Heart left ventricle (tissue), 16 donors: ENCODE data around the gene PTGES3L. TPM values are rescaled to one million over a fixed set of nuclear protein-coding genes. Genes with fewer than 3 reads are reported as not detected.
"Not testable (repeated sequence)": the region's sequence is repeated elsewhere in the genome, so short reads cannot be mapped to it uniquely, and the experiment has no call there.

ENCODE experiments used
- ATAC-seq, 4 donors: fragments of 200-7000 bp; cut with Tn5 transposase; one replicate each; pipeline ENCODE4 v1.9.1; 2020 to 2022; ENCODE audit warnings: moderate library complexity in 4 of 4, mild to moderate bottlenecking in 3 of 4, moderate number of reproducible peaks in 1 of 4
- DNase-seq, 5 donors: peaks; one replicate each; pipeline ENCODE4 v3.0.0-alpha.2; 2020
- H3K27ac ChIP-seq, 12 donors: fragments of 200-600 bp; sonication (generic) in 4 of 12; one replicate each; pipeline versions ENCODE4 v1.5.0 to v1.8.0; 2016 to 2022; ENCODE audit warnings: mild to moderate bottlenecking in 2 of 12
- H3K27me3 ChIP-seq, 9 donors: fragments of 200-600 bp; sonication (generic) in 2 of 9; one replicate each; pipeline versions ENCODE4 v1.5.1 to v1.8.0; 2016 to 2022; ENCODE audit warnings: mild to moderate bottlenecking in 3 of 9
- H3K36me3 ChIP-seq, 9 donors: fragments of 200-600 bp; sonication (generic) in 2 of 9; one replicate each; pipeline versions ENCODE4 v1.5.0 to v1.8.0; 2018 to 2022; ENCODE audit warnings: mild to moderate bottlenecking in 2 of 9
- H3K4me1 ChIP-seq, 12 donors: fragments of 200-600 bp; sonication (generic) in 4 of 12; one replicate each; pipeline versions ENCODE4 v1.5.0 to v1.8.0; 2016 to 2022; ENCODE audit warnings: mild to moderate bottlenecking in 3 of 12
- H3K4me3 ChIP-seq, 12 donors: fragments of 200-600 bp; sonication (generic) in 4 of 12; one replicate each; pipeline versions ENCODE4 v1.5.0 to v1.8.0; 2017 to 2022; ENCODE audit warnings: mild to moderate bottlenecking in 9 of 12, moderate library complexity in 4 of 12
- H3K9me3 ChIP-seq, 12 donors: fragments of 200-600 bp; sonication (generic) in 4 of 12; one replicate each; pipeline versions ENCODE4 v1.5.0 to v1.8.0; 2016 to 2022; ENCODE audit warnings: mild to moderate bottlenecking in 1 of 12
- CTCF ChIP-seq, 12 donors: fragments of 200-600 bp; sonication (generic) in 4 of 12; IDR thresholded peaks; one replicate each; pipeline versions ENCODE4 v1.5.0 to v1.8.0; 2018 to 2022; ENCODE audit warnings: antibody characterized with exemption in 12 of 12, mild to moderate bottlenecking in 5 of 12
- POLR2A ChIP-seq, 2 donors: fragments of 450-650 bp; IDR thresholded peaks; one replicate each; pipeline ENCODE4 v1.6.1; 2017; ENCODE audit warnings: antibody characterized with exemption in 2 of 2, mild to moderate bottlenecking in 2 of 2, moderate library complexity in 2 of 2
- WGBS, 4 donors: extraction: QIAGEN DNeasy Blood & Tissue Kit in 2 of 4; methylation state at CpG; one replicate each; pipeline versions ENCODE4 v1.1.5 to v1.1.7; 2013 to 2018; 5-methylcytosine and 5-hydroxymethylcytosine counted together
- intact Hi-C, 10 donors: fragments of 100-400 bp; cut with DNase I; formaldehyde crosslinking; loops; one replicate each; pipeline versions ENCODE4 v1.11.1 to v1.14.2; 2022
- polyA plus RNA-seq, 2 donors: library from polyadenylated mRNA; stranded (reverse); fragments of 200-250 nt; gene quantifications; one replicate each; pipeline ENCODE4 v1.2.3, GENCODE V29; 2013
- total RNA-seq, 9 donors: library from RNA; depleted of rRNA in 2 of 9; stranded (reverse); fragments of >200 nt in 2 of 9; fragmentation: NEBNext Ultra II Directional in 3 of 9; extraction: Animal tissue kit (Norgen Biotek cat#: 25700) in 3 of 9; gene quantifications; one replicate each; pipeline versions ENCODE4 v1.1.0 to v1.2.4, GENCODE V29; 2016 to 2023
- donor health status: ischemic (EF 13 %, LVEDD 7.1; RV severe dilation, severe dysfunction).
- donor health status: healthy with polysubstance abuse.
- donor health status: DM: no; HTN: yes; CAD: no.
- donor health status: DM: no; HTN: no; CAD: no.
- donor health status: ischemic (EF 25% LVEDD 6.9; RV normal size, moderate dysfunction).
- donor health status: ischemic (EF 25% LVEDD 5.7; RV mildly dilated, moderate dysfunction).
- donor health status: healthy.
- donor health status: DM: yes; HTN: yes; CAD: no.
- donor health status: ischemic (EF 35%, LVEDD 5.7; RV mildly dilated, moderate dysfunction).
- donor health status: nonischemic (EF 11% LVEDD 7.7; RV severe dilation, severe dysfunction).
- donor health status: DM: yes; HTN: yes; CAD: no.
- donor health status: PGD.
- donor health status: ischemic (EF 29% LVEDD 5.4; RV normal size, mild dysfunction).
- donor health status: nonischemic (EF 23%, LVEDD 6.1; RV moderate dilation, normal function).

Gene PTGES3L
- total and polyA plus RNA-seq, 11 donors, result 24.6 to 58.0 (median 41.5) TPM

- DNase-seq, result peak; percentile 97 to 99 (median 98)
- intact Hi-C loops, result loop anchor here in 2 of 10 donors (1.0 to 10.0 kb wide), 4 partner anchors 18 to 413 kb away; partner anchors contain the start of genes PTGES3L (in 2 of the 2), RUNDC1 (in 2 of the 2) and AARSD1 (in 1 of the 2)
- H3K27ac ChIP-seq, result peak within 1 kb of the TSS; percentile 26 to 97 (median 87)
Observed at GRCh38 chr17:42997984-42998938, 18.4 kb upstream of the PTGES3L start, which contains the start of gene RPL27. Gene RPL27 (plus strand): TSS chr17:42998419. CDS start chr17:42998751, 332 bp downstream.

DNA sequence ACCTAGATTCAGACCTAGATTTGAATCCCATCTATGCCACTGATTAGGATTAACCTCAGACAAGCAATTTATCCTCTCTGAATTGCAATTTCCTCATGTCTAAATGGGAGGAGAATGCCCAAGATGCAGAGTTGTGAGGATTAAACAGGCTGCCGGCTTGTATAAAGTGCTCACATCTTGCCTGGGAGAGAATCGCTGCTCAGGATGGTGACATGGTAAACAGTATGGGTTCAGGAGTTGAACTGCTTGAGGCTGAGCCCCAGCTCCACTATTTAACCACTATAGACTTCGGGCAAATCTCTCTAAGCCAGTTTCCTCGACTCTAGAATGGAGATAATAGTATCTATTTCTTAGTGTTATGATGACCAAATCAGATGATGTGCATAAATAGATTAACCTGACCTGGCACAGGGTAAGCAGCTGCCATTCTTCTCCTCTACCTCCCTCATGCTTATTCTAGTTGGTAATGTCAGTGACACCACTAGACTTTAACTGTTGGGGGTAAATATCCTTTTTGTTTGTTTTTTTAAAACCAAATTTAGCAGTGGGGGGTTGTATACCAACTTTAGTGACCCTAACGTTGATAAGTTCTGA is 17.6 kb upstream of the PTGES3L start:
- TF ChIP-seq POLR2A (IDR thresholded peaks at IDR 0.05), result no peak

More at GRCh38 chr17:42997984-42998938, 18.4 kb upstream of the PTGES3L start, which contains the start of gene RPL27:
- H3K4me3 ChIP-seq, result peak within 1 kb of the TSS; percentile 50 to 94 (median 77)
- H3K9me3 ChIP-seq, result no peaks in the 10 kb centered on the region
- peaks cover 7 to 40% (median 16%) of the 10 kb centered on the region in 12 donors for H3K4me1 ChIP-seq
- H3K36me3 ChIP-seq, result peaks cover 0 to 54% (median 42%) of the 10 kb centered on the region in 9 donors
- peak in 1 of 2 donors; percentile 89 for TF ChIP-seq POLR2A (IDR thresholded peaks at IDR 0.05)
- peak; percentile 79 to 98 (median 89) for TF ChIP-seq CTCF (IDR thresholded peaks at IDR 0.05)
- 0 to 1% (median 0%) methylated on average over 23 to 49 of the region's 49 CpGs for WGBS, 4 donors
- peak; percentile 97 to 99 (median 98) for ATAC-seq
- no peaks in the 10 kb centered on the region for H3K27me3 ChIP-seq

DNA sequence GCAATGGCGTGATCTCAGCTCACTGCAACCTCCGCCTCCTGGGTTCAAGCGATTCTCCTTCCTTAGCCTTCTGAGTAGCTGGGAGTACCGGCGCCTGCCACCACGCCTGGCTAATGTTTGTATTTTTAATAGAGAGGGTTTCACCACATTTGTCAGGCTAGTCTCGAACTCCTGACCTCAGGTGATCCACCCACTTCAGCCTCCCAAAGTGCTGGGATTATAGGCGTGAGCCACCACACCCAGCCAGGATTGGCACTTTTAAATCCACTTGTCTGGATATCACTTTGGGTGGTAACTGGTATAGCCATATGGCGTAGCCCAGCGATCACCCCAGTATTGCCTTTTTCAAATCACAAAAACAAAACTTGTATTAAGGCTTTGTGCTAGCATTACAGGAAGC is 14.0 kb upstream of the PTGES3L start:
- not testable (repeated sequence) for H3K4me1 ChIP-seq, H3K27ac ChIP-seq, ATAC-seq, H3K4me3 ChIP-seq, H3K27me3 ChIP-seq, DNase-seq, H3K9me3 ChIP-seq
- WGBS, 4 donors, result 82 to 87% (median 85%) methylated on average over 10 of the region's 10 CpGs
- H3K36me3 ChIP-seq, result peaks cover 0 to 60% (median 48%) of the 10 kb centered on the region in 9 donors
- intact Hi-C loops, result loop anchor here in 1 of 10 donors (10.0 kb wide), 2 partner anchors 59 to 409 kb away; no protein-coding TSS in a partner anchor

More for the DNA sequence above, 17.6 kb upstream of the PTGES3L start:
- H3K27me3 ChIP-seq, result no peaks in the 10 kb centered on the region
- peak in 1 of 4 donors; percentile 1 for ATAC-seq
- intact Hi-C loops, result loop anchor here in 1 of 10 donors (10.0 kb wide), 2 partner anchors 63 to 413 kb away; no protein-coding TSS in a partner anchor
- peaks cover 7 to 40% (median 16%) of the 10 kb centered on the region in 12 donors for H3K4me1 ChIP-seq
- WGBS, 4 donors, result 16 to 29% (median 23%) methylated on average over 5 of the region's 5 CpGs
- peak overlapping the region in 11 of 12 donors; percentile 22 to 92 (median 82) for H3K27ac ChIP-seq
- DNase-seq, result no peak
- H3K36me3 ChIP-seq, result peaks cover 0 to 54% (median 42%) of the 10 kb centered on the region in 9 donors
- no peaks in the 10 kb centered on the region for H3K9me3 ChIP-seq
- peak overlapping the region in 10 of 12 donors; percentile 1 to 94 (median 78) for H3K4me3 ChIP-seq

- 84 to 93% (median 87%) methylated on average over 5 of the region's 5 CpGs for WGBS, 4 donors
- no peak for ATAC-seq
- H3K27me3 ChIP-seq, result no peaks in the 10 kb centered on the region
- peaks cover 0 to 8% (median 3%) of the 10 kb centered on the region in 12 donors for H3K4me1 ChIP-seq
- H3K36me3 ChIP-seq, result peaks cover 0 to 70% (median 58%) of the 10 kb centered on the region in 9 donors
- DNase-seq, result no peak
- H3K4me3 ChIP-seq, result no peak overlapping the region
- H3K9me3 ChIP-seq, result no peaks in the 10 kb centered on the region
- TF ChIP-seq POLR2A (IDR thresholded peaks at IDR 0.05), result no peak
- TF ChIP-seq CTCF (IDR thresholded peaks at IDR 0.05), result no peak
- H3K27ac ChIP-seq, result no peak overlapping the region
- intact Hi-C loops, result loop anchor here in 1 of 10 donors (10.0 kb wide), 2 partner anchors 58 to 408 kb away; no protein-coding TSS in a partner anchor
Observed at GRCh38 chr17:42992872-42993271, 13.0 kb upstream of the PTGES3L start.
